Heart left ventricle (tissue), 16 donors: Measurements from ENCODE around the gene BOD1. TPM values are rescaled to one million over a fixed set of nuclear protein-coding genes. Genes with fewer than 3 reads are reported as not detected.

Experiments used
- ATAC-seq, 4 donors: fragments of 200-7000 bp; cut with Tn5 transposase; one replicate each; pipeline ENCODE4 v1.9.1; 2020 to 2022; ENCODE audit warnings: moderate library complexity in 4 of 4, mild to moderate bottlenecking in 3 of 4, moderate number of reproducible peaks in 1 of 4
- DNase-seq, 5 donors: peaks; one replicate each; pipeline ENCODE4 v3.0.0-alpha.2; 2020
- H3K27ac ChIP-seq, 12 donors: fragments of 200-600 bp; sonication (generic) in 4 of 12; one replicate each; pipeline versions ENCODE4 v1.5.0 to v1.8.0; 2016 to 2022; ENCODE audit warnings: mild to moderate bottlenecking in 2 of 12
- H3K27me3 ChIP-seq, 9 donors: fragments of 200-600 bp; sonication (generic) in 2 of 9; one replicate each; pipeline versions ENCODE4 v1.5.1 to v1.8.0; 2016 to 2022; ENCODE audit warnings: mild to moderate bottlenecking in 3 of 9
- H3K36me3 ChIP-seq, 9 donors: fragments of 200-600 bp; sonication (generic) in 2 of 9; one replicate each; pipeline versions ENCODE4 v1.5.0 to v1.8.0; 2018 to 2022; ENCODE audit warnings: mild to moderate bottlenecking in 2 of 9
- H3K4me1 ChIP-seq, 12 donors: fragments of 200-600 bp; sonication (generic) in 4 of 12; one replicate each; pipeline versions ENCODE4 v1.5.0 to v1.8.0; 2016 to 2022; ENCODE audit warnings: mild to moderate bottlenecking in 3 of 12
- H3K4me3 ChIP-seq, 12 donors: fragments of 200-600 bp; sonication (generic) in 4 of 12; one replicate each; pipeline versions ENCODE4 v1.5.0 to v1.8.0; 2017 to 2022; ENCODE audit warnings: mild to moderate bottlenecking in 9 of 12, moderate library complexity in 4 of 12
- H3K9me3 ChIP-seq, 12 donors: fragments of 200-600 bp; sonication (generic) in 4 of 12; one replicate each; pipeline versions ENCODE4 v1.5.0 to v1.8.0; 2016 to 2022; ENCODE audit warnings: mild to moderate bottlenecking in 1 of 12
- CTCF ChIP-seq, 12 donors: fragments of 200-600 bp; sonication (generic) in 4 of 12; IDR thresholded peaks; one replicate each; pipeline versions ENCODE4 v1.5.0 to v1.8.0; 2018 to 2022; ENCODE audit warnings: antibody characterized with exemption in 12 of 12, mild to moderate bottlenecking in 5 of 12
- POLR2A ChIP-seq, 2 donors: fragments of 450-650 bp; IDR thresholded peaks; one replicate each; pipeline ENCODE4 v1.6.1; 2017; ENCODE audit warnings: antibody characterized with exemption in 2 of 2, mild to moderate bottlenecking in 2 of 2, moderate library complexity in 2 of 2
- WGBS, 4 donors: extraction: QIAGEN DNeasy Blood & Tissue Kit in 2 of 4; methylation state at CpG; one replicate each; pipeline versions ENCODE4 v1.1.5 to v1.1.7; 2013 to 2018; 5-methylcytosine and 5-hydroxymethylcytosine counted together
- intact Hi-C, 10 donors: fragments of 100-400 bp; cut with DNase I; formaldehyde crosslinking; loops; one replicate each; pipeline versions ENCODE4 v1.11.1 to v1.14.2; 2022
- polyA plus RNA-seq, 2 donors: library from polyadenylated mRNA; stranded (reverse); fragments of 200-250 nt; gene quantifications; one replicate each; pipeline ENCODE4 v1.2.3, GENCODE V29; 2013
- total RNA-seq, 9 donors: library from RNA; depleted of rRNA in 2 of 9; stranded (reverse); fragments of >200 nt in 2 of 9; fragmentation: NEBNext Ultra II Directional in 3 of 9; extraction: Animal tissue kit (Norgen Biotek cat#: 25700) in 3 of 9; gene quantifications; one replicate each; pipeline versions ENCODE4 v1.1.0 to v1.2.4, GENCODE V29; 2016 to 2023
- donor health status: ischemic (EF 13 %, LVEDD 7.1; RV severe dilation, severe dysfunction).
- donor health status: healthy with polysubstance abuse.
- donor health status: DM: no; HTN: yes; CAD: no.
- donor health status: DM: no; HTN: no; CAD: no.
- donor health status: ischemic (EF 25% LVEDD 6.9; RV normal size, moderate dysfunction).
- donor health status: ischemic (EF 25% LVEDD 5.7; RV mildly dilated, moderate dysfunction).
- donor health status: healthy.
- donor health status: DM: yes; HTN: yes; CAD: no.
- donor health status: ischemic (EF 35%, LVEDD 5.7; RV mildly dilated, moderate dysfunction).
- donor health status: nonischemic (EF 11% LVEDD 7.7; RV severe dilation, severe dysfunction).
- donor health status: DM: yes; HTN: yes; CAD: no.
- donor health status: PGD.
- donor health status: ischemic (EF 29% LVEDD 5.4; RV normal size, mild dysfunction).
- donor health status: nonischemic (EF 23%, LVEDD 6.1; RV moderate dilation, normal function).

Gene BOD1
- total and polyA plus RNA-seq, 11 donors: 21.6 to 51.0 (median 38.3) TPM

- peak; percentile 47 to 84 (median 80) for TF ChIP-seq CTCF (IDR thresholded peaks at IDR 0.05)
- TF ChIP-seq POLR2A (IDR thresholded peaks at IDR 0.05): no peak
- Histone ChIP-seq H3K9me3 (no peaks in the 10 kb centered on the region), H3K36me3 (no peaks in the 10 kb centered on the region), H3K4me3 (no peak overlapping the region), H3K27me3 (no peaks in the 10 kb centered on the region), H3K4me1 (peaks cover 0 to 30% (median 19%) of the 10 kb centered on the region in 12 donors), H3K27ac (no peak overlapping the region)
- intact Hi-C loops: loop anchor here (1.0 to 10.0 kb wide), 9 partner anchors 148 to 696 kb away; partner anchors contain the start of gene CPEB4 (in 4 of the 10)
- peak in 2 of 5 donors; percentile 24 to 30 for DNase-seq
- ATAC-seq: no peak
- 12 to 17% (median 16%) methylated on average over 7 of the region's 7 CpGs for WGBS, 4 donors
Observed at GRCh38 chr5:173618927-173619519, 2.6 kb upstream of the BOD1 start.

GRCh38 chr5:173615884-173616576 is 420 bp downstream of the BOD1 start:
- Histone ChIP-seq H3K4me3 (peak overlapping the region; percentile 67 to 98 (median 90)), H3K27me3 (no peaks in the 10 kb centered on the region), H3K36me3 (peaks cover 0 to 27% (median 23%) of the 10 kb centered on the region in 9 donors), H3K4me1 (peaks cover 0 to 56% (median 36%) of the 10 kb centered on the region in 12 donors), H3K27ac (peak overlapping the region; percentile 85 to 95 (median 91)), H3K9me3 (no peaks in the 10 kb centered on the region)
- WGBS, 4 donors: 0 to 1% (median 0%) methylated on average over 7 to 55 of the region's 55 CpGs
- intact Hi-C loops: loop anchor here in 7 of 10 donors (1.0 to 10.0 kb wide), 8 partner anchors 151 to 699 kb away; partner anchors contain the start of gene CPEB4 (in 5 of the 7)
- peak; percentile 52 to 70 (median 57) for DNase-seq
- TF ChIP-seq POLR2A (IDR thresholded peaks at IDR 0.05) (no peak), CTCF (IDR thresholded peaks at IDR 0.05) (peak; percentile 25 to 79 (median 58))
- ATAC-seq: peak in 3 of 4 donors; percentile 43 to 70 (median 64)

- WGBS, 4 donors: 77 to 82% (median 81%) methylated on average over 7 of the region's 7 CpGs
- ATAC-seq: no peak
- H3K9me3 ChIP-seq: no peaks in the 10 kb centered on the region
- peaks cover 0 to 41% (median 37%) of the 10 kb centered on the region in 9 donors for H3K36me3 ChIP-seq
- no peak for TF ChIP-seq POLR2A (IDR thresholded peaks at IDR 0.05)
- no peak for TF ChIP-seq CTCF (IDR thresholded peaks at IDR 0.05)
- intact Hi-C loops: loop anchor here in 1 of 10 donors (10.0 kb wide), 2 partner anchors 270 to 700 kb away; partner anchors contain the start of gene CPEB4
- peaks cover 0 to 57% (median 36%) of the 10 kb centered on the region in 12 donors for H3K4me1 ChIP-seq
- no peak for DNase-seq
- H3K27ac ChIP-seq: peak overlapping the region in 1 of 12 donors; percentile 87
- peak overlapping the region in 8 of 12 donors; percentile 1 to 98 (median 90) for H3K4me3 ChIP-seq
- no peaks in the 10 kb centered on the region for H3K27me3 ChIP-seq
Observed at GRCh38 chr5:173614591-173614990, 1.9 kb downstream of the BOD1 start.
